GM12874 (cell line): ENCODE data around the gene MUC2.

ENCODE experiments used
- CTCF ChIP-seq: IDR thresholded peaks from 2 replicates; pipeline ENCODE4 v1.5.1; 2011; ENCODE audit warnings: low read depth, mild to moderate bottlenecking, control low read depth, low read length, moderate library complexity; ENCODE audit not compliant: insufficient read depth

Gene MUC2

GRCh38 chr11:1116666-1117390, 42.2 kb downstream of the MUC2 start:
- no peak for TF ChIP-seq CTCF

- TF ChIP-seq CTCF, result no peak
Observed at GRCh38 chr11:1117992-1118391, 43.3 kb downstream of the MUC2 start.

DNA sequence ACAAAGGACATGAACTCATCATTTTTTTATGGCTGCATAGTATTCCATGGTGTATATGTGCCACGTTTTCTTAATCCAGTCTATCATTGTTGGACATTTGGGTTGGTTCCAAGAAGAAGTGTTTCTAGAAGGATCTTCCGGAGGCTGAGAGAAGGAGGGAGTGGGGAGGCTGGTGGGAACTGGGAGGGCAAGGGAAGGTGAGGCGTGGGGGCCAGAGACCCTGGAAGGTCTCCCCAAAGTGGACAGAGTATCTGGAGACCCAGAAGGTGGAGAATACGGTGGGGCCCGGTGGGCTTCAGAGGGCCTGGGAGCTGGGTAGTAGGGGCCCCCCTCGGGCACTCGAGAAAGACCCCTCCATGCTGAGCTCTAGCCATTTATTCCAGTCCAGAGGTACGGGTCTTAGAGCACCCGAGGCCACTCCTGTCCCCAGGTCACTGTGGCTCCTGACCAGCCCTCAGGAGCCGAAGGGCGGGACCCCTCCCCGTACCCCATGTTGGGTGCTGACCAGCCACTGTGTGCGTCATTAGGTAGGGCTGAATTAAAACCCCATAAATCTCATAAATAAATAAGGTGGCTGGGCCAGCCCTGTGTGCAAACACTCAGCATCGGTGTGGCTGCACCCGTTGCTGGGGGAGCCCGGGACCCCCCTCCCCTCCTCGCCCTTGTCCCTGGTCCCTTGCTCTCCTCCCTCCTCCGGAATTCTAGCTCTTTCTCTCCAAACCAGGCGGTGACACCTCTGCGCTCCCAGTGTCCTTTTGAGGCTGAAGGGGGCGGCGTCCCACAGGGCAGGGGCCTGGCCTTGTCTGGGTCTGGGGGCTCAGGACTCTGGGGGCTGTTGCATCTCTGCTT, 44.3 kb downstream of the MUC2 start:
- TF ChIP-seq CTCF, result no peak

GRCh38 chr11:1119604-1120146, 45.0 kb downstream of the MUC2 start:
- no peak for TF ChIP-seq CTCF

DNA sequence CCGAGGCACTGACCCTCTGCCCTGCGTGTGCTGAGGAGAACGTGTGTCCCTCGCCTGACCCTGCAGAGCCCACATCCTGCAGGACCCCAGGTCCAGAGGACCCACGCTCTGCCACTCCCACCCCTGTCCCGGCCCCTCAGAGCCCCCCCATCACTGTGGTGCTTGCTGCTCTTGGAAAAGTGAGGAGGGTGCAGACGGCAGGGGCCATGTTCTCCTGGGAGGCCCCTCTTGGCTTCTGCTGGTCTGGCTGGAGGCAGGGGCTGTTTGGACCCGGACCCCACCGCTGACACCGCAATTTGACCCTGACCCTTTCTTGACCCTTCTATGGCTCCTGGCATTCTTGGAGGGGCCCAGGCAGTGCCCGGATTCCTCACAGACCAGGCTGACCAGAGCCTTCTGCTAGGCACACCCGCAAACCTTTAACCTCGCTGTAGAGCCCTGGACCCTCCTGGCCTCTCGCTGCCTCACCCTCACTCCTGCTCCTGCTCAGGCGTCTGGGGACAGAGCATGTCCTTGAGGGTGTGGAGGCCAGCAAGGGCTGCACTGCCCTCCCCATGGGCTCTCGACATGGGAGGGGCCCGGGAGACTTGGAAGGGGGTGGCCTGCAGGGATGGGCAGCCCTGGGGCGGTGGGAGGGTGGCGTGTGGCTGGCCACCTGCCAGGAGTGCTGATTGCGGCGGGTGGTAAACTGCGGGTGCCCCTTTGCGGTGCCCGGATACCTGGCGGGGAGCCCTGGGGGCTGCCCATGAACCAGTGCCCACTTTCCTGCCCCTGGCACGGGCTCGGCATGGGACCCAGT, 46.1 kb downstream of the MUC2 start:
- TF ChIP-seq CTCF, result no peak

DNA sequence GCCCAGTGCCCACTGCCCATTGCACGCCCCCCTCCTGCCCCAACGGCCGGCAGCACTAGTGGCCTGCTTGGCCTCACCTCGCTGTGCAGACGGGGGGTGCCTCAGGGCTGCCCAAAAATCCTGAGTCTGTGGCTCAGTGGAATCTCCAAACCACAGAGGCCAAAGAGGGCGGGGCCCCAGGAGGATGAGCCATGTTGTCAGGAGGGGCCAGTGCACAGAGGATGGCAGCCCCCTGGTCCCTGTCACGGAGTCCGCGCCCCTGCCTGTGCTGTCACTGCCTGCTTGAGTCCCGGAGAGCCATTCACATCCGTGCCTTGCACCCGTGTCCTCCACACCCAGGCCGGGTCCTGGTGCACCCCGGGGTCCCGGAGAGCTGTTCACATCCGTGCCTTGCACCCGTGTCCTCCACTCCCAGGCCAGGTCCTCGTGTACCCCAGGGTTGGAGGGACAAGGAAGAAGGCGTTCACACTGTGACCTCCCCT, 46.7 kb downstream of the MUC2 start:
- no peak for TF ChIP-seq CTCF
